Osteoblast (primary cell): ENCODE measurements around the gene PLEKHA7. TPM values are rescaled to one million over a fixed set of nuclear protein-coding genes. Genes with fewer than 3 reads are reported as not detected.
A peak's percentile ranks its signal among the peaks of the same experiment; 100 is the strongest.

Experiments
- DNase-seq: peaks from one replicate; pipeline ENCODE4 v3.0.0; 2011; ENCODE audit warnings: low spot score, mixed read lengths; ENCODE audit not compliant: insufficient read length; ENCODE audit errors: missing footprints
- H2AFZ ChIP-seq: 2 replicates; pipeline ENCODE4 v1.6.0; 2011; ENCODE audit warnings: mild to moderate bottlenecking, low read length
- H3K27ac ChIP-seq: 2 replicates; pipeline ENCODE4 v1.5.1; 2011; ENCODE audit warnings: mild to moderate bottlenecking, low read depth, low read length, moderate library complexity
- H3K27me3 ChIP-seq: 2 replicates; pipeline ENCODE4 v1.6.0; 2012; ENCODE audit warnings: mild to moderate bottlenecking, control low read depth, inconsistent platforms, low read length, moderate library complexity; ENCODE audit not compliant: insufficient read depth
- H3K36me3 ChIP-seq: 2 replicates; pipeline ENCODE4 v1.5.1; 2011; ENCODE audit warnings: mild to moderate bottlenecking, low read length, control low read depth, moderate library complexity; ENCODE audit not compliant: insufficient read depth
- H3K4me1 ChIP-seq: 2 replicates; pipeline ENCODE4 v1.5.1; 2011; ENCODE audit warnings: mild to moderate bottlenecking, low read length, control low read depth, moderate library complexity; ENCODE audit not compliant: insufficient read depth
- H3K4me2 ChIP-seq: 2 replicates; pipeline ENCODE4 v1.6.0; 2011; ENCODE audit warnings: mild to moderate bottlenecking, low read length; ENCODE audit not compliant: insufficient read depth
- H3K4me3 ChIP-seq: fragments of 200-600 bp; sonication (generic); 3 replicates; pipeline ENCODE4 v1.5.1; 2012; ENCODE audit warnings: mild to moderate bottlenecking, low read length, inconsistent platforms; ENCODE audit not compliant: insufficient read depth
- H3K79me2 ChIP-seq: 2 replicates; pipeline ENCODE4 v1.6.0; 2012; ENCODE audit warnings: mild to moderate bottlenecking, low read length, control low read depth, inconsistent platforms; ENCODE audit not compliant: insufficient read depth
- H3K9me3 ChIP-seq: 2 replicates; pipeline ENCODE4 v1.5.1; 2011; ENCODE audit warnings: low read depth, low read length, control low read depth
- H4K20me1 ChIP-seq: 2 replicates; pipeline ENCODE4 v1.6.0; 2012; ENCODE audit warnings: mild to moderate bottlenecking, low read length, control low read depth; ENCODE audit not compliant: insufficient read depth
- total RNA-seq: library from RNA; depleted of rRNA; stranded (reverse); fragments of >200 nt; gene quantifications from 2 replicates; pipeline ENCODE4 v1.2.3, GENCODE V29; 2012
- TF ChIP-seq, protein P1 (sequence below): IDR thresholded peaks from 2 replicates; pipeline ENCODE4 v1.5.1; 2011; ENCODE audit warnings: mild to moderate bottlenecking, low read depth, low read length, moderate library complexity; ENCODE audit errors: extremely low read depth

Gene PLEKHA7
- total RNA-seq, 1 donor: 1.1 TPM

DNA sequence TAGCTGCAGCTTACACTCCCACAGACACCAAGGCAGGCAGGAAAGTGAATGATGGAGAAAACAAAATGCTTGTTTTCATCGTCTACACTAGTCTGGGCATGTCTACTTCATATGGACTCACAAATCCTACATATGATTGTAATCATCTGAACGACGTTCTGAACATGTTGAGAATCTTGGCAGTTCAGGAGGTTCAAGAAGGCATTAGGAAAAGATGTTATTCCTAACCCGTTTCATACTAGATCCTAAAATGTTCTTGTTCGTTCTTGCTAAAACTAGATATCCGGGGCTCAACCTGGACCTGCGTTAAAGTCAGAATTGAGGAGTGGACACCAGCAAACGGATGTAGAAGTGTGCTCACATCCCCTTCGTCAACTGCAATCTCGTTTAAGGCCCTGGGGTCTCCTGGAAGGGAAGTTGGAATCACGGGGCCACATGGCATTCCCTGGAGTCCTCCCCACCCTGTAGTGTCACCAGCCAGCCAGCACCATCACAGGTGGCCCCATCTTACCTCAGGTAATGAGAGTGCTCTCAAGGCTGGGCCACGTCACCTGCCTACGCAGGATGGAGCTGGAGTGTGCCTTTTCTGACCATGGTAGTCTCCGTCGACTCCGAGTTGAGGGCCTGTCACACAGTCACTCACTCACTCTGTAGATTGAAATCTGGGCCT lies 238.5 kb downstream of the PLEKHA7 start:
- no peak overlapping the region for H2AFZ ChIP-seq
- no peaks in the 10 kb centered on the region for H3K27me3 ChIP-seq
- H3K27ac ChIP-seq: no peak overlapping the region
- H3K9me3 ChIP-seq: no peaks in the 10 kb centered on the region
- no peaks in the 10 kb centered on the region for H3K79me2 ChIP-seq
- H4K20me1 ChIP-seq: no peaks in the 10 kb centered on the region
- no peak overlapping the region for H3K4me2 ChIP-seq
- TF ChIP-seq, protein P1, sequence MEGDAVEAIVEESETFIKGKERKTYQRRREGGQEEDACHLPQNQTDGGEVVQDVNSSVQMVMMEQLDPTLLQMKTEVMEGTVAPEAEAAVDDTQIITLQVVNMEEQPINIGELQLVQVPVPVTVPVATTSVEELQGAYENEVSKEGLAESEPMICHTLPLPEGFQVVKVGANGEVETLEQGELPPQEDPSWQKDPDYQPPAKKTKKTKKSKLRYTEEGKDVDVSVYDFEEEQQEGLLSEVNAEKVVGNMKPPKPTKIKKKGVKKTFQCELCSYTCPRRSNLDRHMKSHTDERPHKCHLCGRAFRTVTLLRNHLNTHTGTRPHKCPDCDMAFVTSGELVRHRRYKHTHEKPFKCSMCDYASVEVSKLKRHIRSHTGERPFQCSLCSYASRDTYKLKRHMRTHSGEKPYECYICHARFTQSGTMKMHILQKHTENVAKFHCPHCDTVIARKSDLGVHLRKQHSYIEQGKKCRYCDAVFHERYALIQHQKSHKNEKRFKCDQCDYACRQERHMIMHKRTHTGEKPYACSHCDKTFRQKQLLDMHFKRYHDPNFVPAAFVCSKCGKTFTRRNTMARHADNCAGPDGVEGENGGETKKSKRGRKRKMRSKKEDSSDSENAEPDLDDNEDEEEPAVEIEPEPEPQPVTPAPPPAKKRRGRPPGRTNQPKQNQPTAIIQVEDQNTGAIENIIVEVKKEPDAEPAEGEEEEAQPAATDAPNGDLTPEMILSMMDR: no peak
- H3K4me1 ChIP-seq: peaks cover 4% of the 10 kb centered on the region
- no peaks in the 10 kb centered on the region for H3K36me3 ChIP-seq
- H3K4me3 ChIP-seq: no peak overlapping the region
- no peak for DNase-seq

DNA sequence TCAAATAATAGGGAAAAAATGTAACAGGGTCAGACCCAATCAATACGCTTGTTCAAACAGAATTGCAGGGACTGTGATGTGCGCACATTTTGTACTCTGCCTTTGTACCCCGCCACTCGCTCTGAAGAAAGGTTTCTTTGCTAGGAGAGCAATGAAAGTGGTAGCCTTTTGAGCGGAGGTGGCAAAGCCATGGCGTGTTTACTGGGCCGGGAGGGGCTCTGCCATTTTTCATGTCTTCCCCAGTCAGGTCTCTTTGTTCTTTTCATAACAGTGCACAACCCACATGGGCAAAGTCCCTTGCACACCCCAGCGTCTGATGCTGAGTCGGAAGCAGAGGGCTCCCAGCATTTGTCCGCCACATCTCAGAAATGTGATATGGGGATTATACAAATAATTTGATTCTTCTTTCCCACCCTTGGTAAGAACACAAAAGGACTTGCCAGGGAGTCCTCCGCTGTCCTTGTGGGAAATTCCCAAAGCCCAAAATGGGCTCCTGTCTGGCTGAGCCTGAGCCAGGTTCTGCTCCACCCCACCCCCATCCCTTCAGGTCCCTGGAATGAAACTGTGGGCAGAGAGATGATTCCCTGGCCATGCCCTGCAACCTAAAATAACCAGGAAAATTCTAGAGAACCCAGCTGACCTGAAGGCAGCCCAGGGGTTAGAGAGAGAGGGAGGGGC lies 239.1 kb downstream of the PLEKHA7 start:
- Histone ChIP-seq H3K36me3 (no peaks in the 10 kb centered on the region), H2AFZ (no peak overlapping the region), H3K79me2 (no peaks in the 10 kb centered on the region), H3K27ac (no peak overlapping the region), H3K4me1 (peaks cover 4% of the 10 kb centered on the region), H3K9me3 (no peaks in the 10 kb centered on the region), H3K4me2 (no peak overlapping the region), H4K20me1 (no peaks in the 10 kb centered on the region), H3K27me3 (no peaks in the 10 kb centered on the region), H3K4me3 (no peak overlapping the region)
- no peak for DNase-seq
- TF ChIP-seq, protein P1: no peak

DNA sequence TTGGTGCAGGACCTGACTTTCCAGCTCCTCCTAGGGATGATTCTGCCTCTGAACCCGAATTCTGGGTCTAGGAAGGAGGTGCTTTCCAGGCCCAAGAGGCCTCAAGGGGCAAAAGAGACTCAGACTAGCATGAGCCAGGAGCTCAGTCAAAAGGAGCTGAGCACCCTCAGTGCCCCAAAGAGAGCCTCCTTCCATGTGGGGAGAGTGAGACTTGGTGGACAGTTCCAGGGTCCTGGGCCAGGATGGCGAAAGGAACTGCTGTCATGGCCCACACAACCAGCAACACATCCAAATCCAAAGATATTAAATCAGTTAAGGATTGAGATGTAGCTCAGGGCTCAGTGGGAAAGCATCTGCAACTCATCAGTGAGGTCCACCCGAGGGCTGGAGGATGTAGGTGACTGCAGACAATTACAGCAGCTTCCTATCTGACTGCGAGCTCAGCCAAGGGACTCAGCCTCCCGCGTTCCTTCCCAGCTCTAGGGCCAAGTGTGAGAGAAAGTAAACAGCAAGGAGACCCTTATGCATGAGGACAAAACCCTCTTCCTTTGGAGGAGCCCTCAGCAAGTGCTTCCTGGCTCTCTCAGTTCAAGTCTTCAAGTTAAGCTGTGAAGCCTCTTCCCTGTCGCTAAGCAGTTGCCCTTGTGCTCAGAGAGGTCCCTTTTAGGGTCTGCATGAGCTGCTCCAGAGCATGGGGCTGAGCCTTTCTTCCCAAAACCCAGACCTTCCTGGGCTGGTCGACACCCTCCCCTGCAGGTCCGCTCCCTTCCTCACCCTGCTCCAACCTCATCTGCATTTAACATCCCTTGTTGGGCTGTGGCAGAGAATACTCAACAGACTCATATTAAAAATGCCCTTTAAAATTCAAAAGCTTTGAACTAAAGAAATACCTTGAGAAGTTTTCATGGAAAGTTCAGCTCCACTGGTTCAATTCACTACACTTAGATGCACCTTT lies 240.0 kb downstream of the PLEKHA7 start:
- Histone ChIP-seq H3K27ac (no peak overlapping the region), H3K4me3 (no peak overlapping the region), H3K4me1 (peaks cover 4% of the 10 kb centered on the region), H3K27me3 (no peaks in the 10 kb centered on the region), H3K36me3 (no peaks in the 10 kb centered on the region), H3K4me2 (no peak overlapping the region), H2AFZ (no peak overlapping the region), H3K9me3 (no peaks in the 10 kb centered on the region), H4K20me1 (no peaks in the 10 kb centered on the region), H3K79me2 (no peaks in the 10 kb centered on the region)
- TF ChIP-seq, protein P1: no peak
- peak; percentile 65 for DNase-seq
